K562 (cell line): ENCODE data around the gene ATP6V1G2. TPM values are rescaled to one million over a fixed set of nuclear protein-coding genes. Genes with fewer than 3 reads are reported as not detected.

Experiments used
- CC2D1A ChIP-seq: fragments of 450-650 bp; IDR thresholded peaks from 2 replicates; pipeline ENCODE4 v1.6.1; 2017; ENCODE audit warnings: mild to moderate bottlenecking
- CHD4 ChIP-seq: fragments of 200-600 bp; sonication (generic); IDR thresholded peaks from 3 replicates; pipeline ENCODE4 v1.6.1; 2012; ENCODE audit warnings: low read depth, mild to moderate bottlenecking, mixed read lengths, low read length, inconsistent platforms; ENCODE audit not compliant: insufficient read depth, insufficient replicate concordance, poor library complexity, severe bottlenecking
- E2F8 ChIP-seq: fragments of 450-650 bp; IDR thresholded peaks from 2 replicates; pipeline ENCODE4 v1.7.1; 2018; ENCODE audit warnings: mild to moderate bottlenecking, low read depth; ENCODE audit not compliant: partially characterized antibody
- FOSL1 ChIP-seq: fragments of 200-800 bp; sonication (Bioruptor generic); conservative IDR thresholded peaks from 2 replicates; pipeline ENCODE4 v1.6.1; 2016; ENCODE audit warnings: missing genetic modification characterization, missing compliant biosample characterization
- HMGN3 ChIP-seq: IDR thresholded peaks from 2 replicates; pipeline ENCODE4 v1.6.1; 2011; ENCODE audit warnings: borderline replicate concordance, low read depth, mild to moderate bottlenecking, mixed read lengths, low read length; ENCODE audit not compliant: insufficient read length; ENCODE audit errors: extremely low read depth
- LEF1 ChIP-seq: fragments of 450-650 bp; IDR thresholded peaks from 2 replicates; pipeline ENCODE4 v1.6.1; 2016; ENCODE audit warnings: mild to moderate bottlenecking
- MLX ChIP-seq, 2 experiments: fragments of 450-650 bp in 1 of 2; sonication (generic) in 1 of 2; formaldehyde crosslinking; conservative IDR thresholded peaks; 2 replicates each; pipeline versions ENCODE4 v1.4.0 to v1.8.1; 2020 to 2022; ENCODE audit warnings: mild to moderate bottlenecking in 1 of 2, missing genetic modification reagents in 1 of 2
- MNT ChIP-seq, 2 experiments: fragments of 450-650 bp; conservative IDR thresholded peaks; 2 replicates each; pipeline ENCODE4 v1.6.1; 2017; ENCODE audit warnings: mild to moderate bottlenecking in 2 of 2, moderate library complexity in 2 of 2
- PHF21A ChIP-seq: fragments of 450-650 bp; IDR thresholded peaks from 2 replicates; pipeline ENCODE4 v1.6.1; 2017; ENCODE audit warnings: low read depth, borderline replicate concordance
- ZBTB7A ChIP-seq: IDR thresholded peaks from 2 replicates; pipeline ENCODE4 v1.6.1; 2011; ENCODE audit warnings: low read depth, mild to moderate bottlenecking, low read length, moderate library complexity, borderline replicate concordance; ENCODE audit not compliant: control insufficient read depth
- ZNF79 ChIP-seq: fragments of 250-450 bp; sonication (Bioruptor Pico); IDR thresholded peaks from 2 replicates; pipeline ENCODE4 v1.4.0; 2020; ENCODE audit warnings: low read depth, mild to moderate bottlenecking, moderate library complexity
- polyA plus RNA-seq, 8 experiments: library from polyadenylated mRNA; depleted of rRNA in 4 of 8; stranded (reverse) in 5 of 8; unstranded in 3 of 8; fragments of >200 nt; fragmentation: Nextera tagmentation in 2 of 8; fragmentation: Illumina TruSeq in 1 of 8; extraction: Ambion mirVana in 2 of 8; extraction: Trizol in 1 of 8; gene quantifications; 2 replicates each; pipeline versions ENCODE4 v1.2.1 to v1.2.3, GENCODE V29; 2011 to 2014; ENCODE audit warnings: inconsistent platforms in 1 of 8, missing spikeins in 1 of 8
- total RNA-seq, 7 experiments: library from RNA; depleted of rRNA in 6 of 7; stranded (reverse); fragments of >200 nt in 6 of 7; fragmentation: Illumina TruSeq in 2 of 7; extraction: Trizol in 2 of 7; gene quantifications; 2 replicates each; pipeline versions ENCODE4 v1.2.1 to v1.2.3, GENCODE V29; 2011 to 2021; ENCODE audit warnings: low replicate concordance in 1 of 7
- TF ChIP-seq, protein P1 (sequence below): fragments of 200-800 bp; sonication (Bioruptor generic); IDR thresholded peaks from 2 replicates; pipeline ENCODE4 v1.6.1; 2017; ENCODE audit warnings: missing genetic modification characterization, missing compliant biosample characterization
- TF ChIP-seq, protein P2 (sequence below): fragments of 450-650 bp; IDR thresholded peaks from 2 replicates; pipeline ENCODE4 v1.6.1; 2016; ENCODE audit warnings: low read depth, mild to moderate bottlenecking, moderate library complexity
- TF ChIP-seq, protein P3 (sequence below): fragments of 450-650 bp; formaldehyde crosslinking; IDR thresholded peaks from 2 replicates; pipeline ENCODE4 v1.4.0; 2020; ENCODE audit warnings: mild to moderate bottlenecking, moderate library complexity

ATP6V1G2 gene
- total and polyA plus RNA-seq, 9 of the 15 experiments (the other 6 are each of a cell fraction or from before 2014, with no cell fraction given), result 0.14 to 1.5 (median 0.33) TPM

DNA sequence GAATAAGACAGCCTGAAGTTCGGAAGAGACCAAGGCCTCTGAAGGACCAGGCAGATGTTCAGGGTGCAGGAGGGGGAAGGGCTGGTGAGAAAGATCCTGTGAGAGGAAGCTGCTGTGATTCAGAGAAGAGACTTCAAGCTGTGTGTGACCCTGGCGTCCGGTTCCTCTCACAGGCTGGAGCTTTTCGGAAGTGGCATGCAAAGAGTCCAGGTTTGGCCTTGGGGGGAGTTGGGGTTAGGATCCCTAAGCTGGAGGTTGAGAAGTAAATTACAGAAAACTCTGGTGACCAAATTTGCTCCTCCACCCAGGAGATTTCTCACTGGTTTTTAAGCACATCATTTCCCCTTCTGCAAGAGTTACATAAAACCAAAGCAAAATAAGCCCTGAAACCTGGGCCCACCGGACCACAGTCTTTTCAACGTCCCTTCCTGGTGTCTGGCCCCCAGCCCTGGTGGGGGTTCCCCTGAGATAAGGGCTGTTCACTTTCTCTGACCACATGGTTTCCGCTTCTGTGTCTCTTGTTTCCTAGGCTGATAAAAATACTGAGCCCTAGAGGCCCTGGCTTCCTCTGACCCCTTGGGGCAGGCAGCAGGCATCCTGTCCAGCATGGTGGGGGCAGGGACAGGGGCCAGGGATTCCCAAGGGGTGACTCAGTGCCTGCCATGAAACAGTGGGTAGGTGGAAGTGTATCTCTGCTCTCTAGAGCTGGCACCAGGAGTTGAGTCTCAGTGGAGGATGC is 13.7 kb upstream of the ATP6V1G2 start (continued):
- TF ChIP-seq, protein P1, sequence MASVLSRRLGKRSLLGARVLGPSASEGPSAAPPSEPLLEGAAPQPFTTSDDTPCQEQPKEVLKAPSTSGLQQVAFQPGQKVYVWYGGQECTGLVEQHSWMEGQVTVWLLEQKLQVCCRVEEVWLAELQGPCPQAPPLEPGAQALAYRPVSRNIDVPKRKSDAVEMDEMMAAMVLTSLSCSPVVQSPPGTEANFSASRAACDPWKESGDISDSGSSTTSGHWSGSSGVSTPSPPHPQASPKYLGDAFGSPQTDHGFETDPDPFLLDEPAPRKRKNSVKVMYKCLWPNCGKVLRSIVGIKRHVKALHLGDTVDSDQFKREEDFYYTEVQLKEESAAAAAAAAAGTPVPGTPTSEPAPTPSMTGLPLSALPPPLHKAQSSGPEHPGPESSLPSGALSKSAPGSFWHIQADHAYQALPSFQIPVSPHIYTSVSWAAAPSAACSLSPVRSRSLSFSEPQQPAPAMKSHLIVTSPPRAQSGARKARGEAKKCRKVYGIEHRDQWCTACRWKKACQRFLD, result no peak
- no peak for TF ChIP-seq MLX (CRISPR knock-in tag; conservative IDR thresholded peaks at IDR 0.05)
- peak; percentile 38 for TF ChIP-seq E2F8
- peak; percentile 24 for TF ChIP-seq HMGN3
- peak; percentile 23; the same call in 1 of the 2 replicates for TF ChIP-seq PHF21A
- peak; percentile 71 for TF ChIP-seq LEF1
- peak; percentile 83 for TF ChIP-seq FOSL1 (tag)
- TF ChIP-seq CC2D1A, result no peak
- TF ChIP-seq, protein P2, sequence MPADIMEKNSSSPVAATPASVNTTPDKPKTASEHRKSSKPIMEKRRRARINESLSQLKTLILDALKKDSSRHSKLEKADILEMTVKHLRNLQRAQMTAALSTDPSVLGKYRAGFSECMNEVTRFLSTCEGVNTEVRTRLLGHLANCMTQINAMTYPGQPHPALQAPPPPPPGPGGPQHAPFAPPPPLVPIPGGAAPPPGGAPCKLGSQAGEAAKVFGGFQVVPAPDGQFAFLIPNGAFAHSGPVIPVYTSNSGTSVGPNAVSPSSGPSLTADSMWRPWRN, result peak; percentile 54; the same call in 1 of the 2 replicates
- TF ChIP-seq, protein P3, sequence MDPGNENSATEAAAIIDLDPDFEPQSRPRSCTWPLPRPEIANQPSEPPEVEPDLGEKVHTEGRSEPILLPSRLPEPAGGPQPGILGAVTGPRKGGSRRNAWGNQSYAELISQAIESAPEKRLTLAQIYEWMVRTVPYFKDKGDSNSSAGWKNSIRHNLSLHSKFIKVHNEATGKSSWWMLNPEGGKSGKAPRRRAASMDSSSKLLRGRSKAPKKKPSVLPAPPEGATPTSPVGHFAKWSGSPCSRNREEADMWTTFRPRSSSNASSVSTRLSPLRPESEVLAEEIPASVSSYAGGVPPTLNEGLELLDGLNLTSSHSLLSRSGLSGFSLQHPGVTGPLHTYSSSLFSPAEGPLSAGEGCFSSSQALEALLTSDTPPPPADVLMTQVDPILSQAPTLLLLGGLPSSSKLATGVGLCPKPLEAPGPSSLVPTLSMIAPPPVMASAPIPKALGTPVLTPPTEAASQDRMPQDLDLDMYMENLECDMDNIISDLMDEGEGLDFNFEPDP (CRISPR knock-in tag), result no peak
- no peak for TF ChIP-seq CHD4
- peak; percentile 10; the same call in 1 of the 2 replicates for TF ChIP-seq ZNF79 (CRISPR knock-in tag)
- TF ChIP-seq MNT (conservative IDR thresholded peaks at IDR 0.05), result peak; percentile 69 to 84
- TF ChIP-seq ZBTB7A, result peak; percentile 78; the same call in 1 of the 2 replicates
